ENCODE measurements around the gene SCYGR7.

The SCYGR7 gene, protein sequence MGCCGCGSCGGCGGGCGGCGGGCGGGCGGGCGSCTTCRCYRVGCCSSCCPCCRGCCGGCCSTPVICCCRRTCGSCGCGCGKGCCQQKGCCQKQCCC

DNA sequence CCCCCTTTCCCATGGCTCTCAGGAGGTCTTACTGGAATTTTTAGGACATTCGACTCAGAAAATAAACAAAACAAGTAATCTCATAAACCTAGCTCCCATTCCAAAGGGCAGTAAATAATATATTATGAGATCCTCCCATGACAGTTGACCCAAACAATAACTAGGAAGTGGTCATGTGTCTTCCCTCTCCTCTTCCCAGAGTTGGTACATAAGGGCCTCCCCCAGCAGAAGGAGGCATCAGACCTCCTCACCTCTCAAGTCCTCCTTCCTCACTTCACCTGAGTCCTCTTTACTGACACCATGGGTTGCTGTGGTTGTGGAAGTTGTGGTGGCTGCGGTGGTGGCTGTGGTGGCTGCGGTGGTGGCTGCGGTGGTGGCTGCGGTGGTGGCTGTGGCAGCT is at the start of gene SCYGR7:
Gene SCYGR7, plus strand, starts transcription at position 301 of the 400 bp plus-strand sequence. Its CDS starts 0 bp downstream, at position 301.
- TF ChIP-seq ZNF8 (CRISPR knock-in tag; IDR thresholded peaks at IDR 0.05) = no peak
- TF ChIP-seq, protein P1, sequence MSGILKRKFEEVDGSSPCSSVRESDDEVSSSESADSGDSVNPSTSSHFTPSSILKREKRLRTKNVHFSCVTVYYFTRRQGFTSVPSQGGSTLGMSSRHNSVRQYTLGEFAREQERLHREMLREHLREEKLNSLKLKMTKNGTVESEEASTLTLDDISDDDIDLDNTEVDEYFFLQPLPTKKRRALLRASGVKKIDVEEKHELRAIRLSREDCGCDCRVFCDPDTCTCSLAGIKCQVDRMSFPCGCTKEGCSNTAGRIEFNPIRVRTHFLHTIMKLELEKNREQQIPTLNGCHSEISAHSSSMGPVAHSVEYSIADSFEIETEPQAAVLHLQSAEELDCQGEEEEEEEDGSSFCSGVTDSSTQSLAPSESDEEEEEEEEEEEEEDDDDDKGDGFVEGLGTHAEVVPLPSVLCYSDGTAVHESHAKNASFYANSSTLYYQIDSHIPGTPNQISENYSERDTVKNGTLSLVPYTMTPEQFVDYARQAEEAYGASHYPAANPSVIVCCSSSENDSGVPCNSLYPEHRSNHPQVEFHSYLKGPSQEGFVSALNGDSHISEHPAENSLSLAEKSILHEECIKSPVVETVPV (CRISPR knock-in tag; IDR thresholded peaks at IDR 0.05) = no peak
- no peak for TF ChIP-seq ARNTL (CRISPR knock-in tag; IDR thresholded peaks at IDR 0.05; ENCODE audit: borderline replicate concordance, low read depth)
- TF ChIP-seq SNAI2 (CRISPR knock-in tag; IDR thresholded peaks at IDR 0.05) = no peak
- TF ChIP-seq, protein P2, sequence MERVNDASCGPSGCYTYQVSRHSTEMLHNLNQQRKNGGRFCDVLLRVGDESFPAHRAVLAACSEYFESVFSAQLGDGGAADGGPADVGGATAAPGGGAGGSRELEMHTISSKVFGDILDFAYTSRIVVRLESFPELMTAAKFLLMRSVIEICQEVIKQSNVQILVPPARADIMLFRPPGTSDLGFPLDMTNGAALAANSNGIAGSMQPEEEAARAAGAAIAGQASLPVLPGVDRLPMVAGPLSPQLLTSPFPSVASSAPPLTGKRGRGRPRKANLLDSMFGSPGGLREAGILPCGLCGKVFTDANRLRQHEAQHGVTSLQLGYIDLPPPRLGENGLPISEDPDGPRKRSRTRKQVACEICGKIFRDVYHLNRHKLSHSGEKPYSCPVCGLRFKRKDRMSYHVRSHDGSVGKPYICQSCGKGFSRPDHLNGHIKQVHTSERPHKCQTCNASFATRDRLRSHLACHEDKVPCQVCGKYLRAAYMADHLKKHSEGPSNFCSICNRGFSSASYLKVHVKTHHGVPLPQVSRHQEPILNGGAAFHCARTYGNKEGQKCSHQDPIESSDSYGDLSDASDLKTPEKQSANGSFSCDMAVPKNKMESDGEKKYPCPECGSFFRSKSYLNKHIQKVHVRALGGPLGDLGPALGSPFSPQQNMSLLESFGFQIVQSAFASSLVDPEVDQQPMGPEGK (CRISPR knock-in tag; IDR thresholded peaks at IDR 0.05; ENCODE audit: borderline replicate concordance) = no peak
- no peak for TF ChIP-seq PPARA (CRISPR knock-in tag; IDR thresholded peaks at IDR 0.05; ENCODE audit: borderline replicate concordance)
- TF ChIP-seq ESRRG (CRISPR knock-in tag; IDR thresholded peaks at IDR 0.05) = no peak
- no peak for TF ChIP-seq OSR1 (CRISPR knock-in tag; IDR thresholded peaks at IDR 0.05)
- no peak for ATAC-seq

DNA sequence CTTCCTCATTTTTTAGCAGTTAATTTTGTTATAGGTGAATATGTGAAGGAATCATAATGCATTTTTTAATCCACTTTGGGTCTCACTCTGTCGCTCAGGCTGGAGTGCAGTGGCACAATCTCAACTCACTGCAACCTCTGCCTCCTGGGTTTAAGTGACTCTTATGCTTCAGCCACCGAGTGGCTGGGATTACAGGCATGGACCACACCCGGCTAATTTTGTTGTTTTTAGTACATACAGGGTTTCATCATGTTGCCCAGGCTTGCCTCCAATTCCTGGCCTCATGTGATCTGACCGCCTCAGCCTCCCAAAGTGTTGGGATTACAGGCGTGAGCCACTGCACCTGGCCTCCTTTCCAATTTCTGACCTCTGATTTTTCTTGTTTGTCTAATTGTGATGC is 43.9 kb upstream of the SCYGR7 start:
- 0 out of 2 replicates have a peak, but pooled peaks have one; percentile 21 for TF ChIP-seq ZNF70 (CRISPR knock-in tag; IDR thresholded peaks at IDR 0.05)
- TF ChIP-seq ZFP30 (CRISPR knock-in tag; IDR thresholded peaks at IDR 0.05) = no peak
- ATAC-seq = no peak

DNA sequence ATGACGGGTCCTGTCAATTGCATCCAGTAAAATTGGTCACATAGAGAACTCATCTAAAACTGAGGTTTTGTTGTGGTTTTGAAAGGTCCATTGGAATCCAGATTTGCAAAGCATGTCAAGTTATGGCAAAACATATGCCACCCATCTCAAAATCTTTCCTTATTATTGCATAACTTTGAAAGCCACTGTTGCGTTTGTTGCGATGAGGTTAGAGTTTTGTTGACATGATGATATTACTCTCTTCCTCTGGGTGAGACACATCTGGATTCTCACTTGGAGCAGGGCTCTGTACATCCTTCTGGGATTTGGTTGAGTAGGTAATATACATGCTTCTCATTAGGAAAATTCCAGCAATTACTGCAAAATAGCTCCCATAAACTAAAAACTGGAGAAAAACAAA is 40.9 kb upstream of the SCYGR7 start:
- TF ChIP-seq TCF4 (CRISPR knock-in tag; IDR thresholded peaks at IDR 0.05; ENCODE audit: borderline replicate concordance) = no peak
- TF ChIP-seq, protein P1 (CRISPR knock-in tag; IDR thresholded peaks at IDR 0.05) = no peak
- TF ChIP-seq ZNF565 (CRISPR knock-in tag; conservative IDR thresholded peaks at IDR 0.05; ENCODE audit: low read depth) = no peak
- TF ChIP-seq PPARA (CRISPR knock-in tag; IDR thresholded peaks at IDR 0.05; ENCODE audit: borderline replicate concordance) = no peak
- no peak for TF ChIP-seq ZC3H10 (CRISPR knock-in tag; IDR thresholded peaks at IDR 0.05)
- no peak for TF ChIP-seq ZNF8 (CRISPR knock-in tag; IDR thresholded peaks at IDR 0.05)
- TF ChIP-seq, protein P2 (CRISPR knock-in tag; IDR thresholded peaks at IDR 0.05; ENCODE audit: borderline replicate concordance) = no peak
- TF ChIP-seq ZFP3 (CRISPR knock-in tag; IDR thresholded peaks at IDR 0.05) = no peak
- TF ChIP-seq, protein P3, sequence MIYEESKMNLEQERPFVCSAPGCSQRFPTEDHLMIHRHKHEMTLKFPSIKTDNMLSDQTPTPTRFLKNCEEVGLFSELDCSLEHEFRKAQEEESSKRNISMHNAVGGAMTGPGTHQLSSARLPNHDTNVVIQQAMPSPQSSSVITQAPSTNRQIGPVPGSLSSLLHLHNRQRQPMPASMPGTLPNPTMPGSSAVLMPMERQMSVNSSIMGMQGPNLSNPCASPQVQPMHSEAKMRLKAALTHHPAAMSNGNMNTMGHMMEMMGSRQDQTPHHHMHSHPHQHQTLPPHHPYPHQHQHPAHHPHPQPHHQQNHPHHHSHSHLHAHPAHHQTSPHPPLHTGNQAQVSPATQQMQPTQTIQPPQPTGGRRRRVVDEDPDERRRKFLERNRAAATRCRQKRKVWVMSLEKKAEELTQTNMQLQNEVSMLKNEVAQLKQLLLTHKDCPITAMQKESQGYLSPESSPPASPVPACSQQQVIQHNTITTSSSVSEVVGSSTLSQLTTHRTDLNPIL (CRISPR knock-in tag; IDR thresholded peaks at IDR 0.05; ENCODE audit: low read depth) = no peak
- no peak for TF ChIP-seq CSDC2 (CRISPR knock-in tag; IDR thresholded peaks at IDR 0.05)
- no peak for TF ChIP-seq ISL1 (CRISPR knock-in tag; IDR thresholded peaks at IDR 0.05)
- no peak for TF ChIP-seq RARB (CRISPR knock-in tag; IDR thresholded peaks at IDR 0.05)
- TF ChIP-seq SNAI2 (CRISPR knock-in tag; IDR thresholded peaks at IDR 0.05) = no peak
- no peak for TF ChIP-seq BACH2 (CRISPR knock-in tag; IDR thresholded peaks at IDR 0.05; ENCODE audit: borderline replicate concordance)
- no peak for TF ChIP-seq ZFP30 (CRISPR knock-in tag; IDR thresholded peaks at IDR 0.05)
- TF ChIP-seq, protein P4, sequence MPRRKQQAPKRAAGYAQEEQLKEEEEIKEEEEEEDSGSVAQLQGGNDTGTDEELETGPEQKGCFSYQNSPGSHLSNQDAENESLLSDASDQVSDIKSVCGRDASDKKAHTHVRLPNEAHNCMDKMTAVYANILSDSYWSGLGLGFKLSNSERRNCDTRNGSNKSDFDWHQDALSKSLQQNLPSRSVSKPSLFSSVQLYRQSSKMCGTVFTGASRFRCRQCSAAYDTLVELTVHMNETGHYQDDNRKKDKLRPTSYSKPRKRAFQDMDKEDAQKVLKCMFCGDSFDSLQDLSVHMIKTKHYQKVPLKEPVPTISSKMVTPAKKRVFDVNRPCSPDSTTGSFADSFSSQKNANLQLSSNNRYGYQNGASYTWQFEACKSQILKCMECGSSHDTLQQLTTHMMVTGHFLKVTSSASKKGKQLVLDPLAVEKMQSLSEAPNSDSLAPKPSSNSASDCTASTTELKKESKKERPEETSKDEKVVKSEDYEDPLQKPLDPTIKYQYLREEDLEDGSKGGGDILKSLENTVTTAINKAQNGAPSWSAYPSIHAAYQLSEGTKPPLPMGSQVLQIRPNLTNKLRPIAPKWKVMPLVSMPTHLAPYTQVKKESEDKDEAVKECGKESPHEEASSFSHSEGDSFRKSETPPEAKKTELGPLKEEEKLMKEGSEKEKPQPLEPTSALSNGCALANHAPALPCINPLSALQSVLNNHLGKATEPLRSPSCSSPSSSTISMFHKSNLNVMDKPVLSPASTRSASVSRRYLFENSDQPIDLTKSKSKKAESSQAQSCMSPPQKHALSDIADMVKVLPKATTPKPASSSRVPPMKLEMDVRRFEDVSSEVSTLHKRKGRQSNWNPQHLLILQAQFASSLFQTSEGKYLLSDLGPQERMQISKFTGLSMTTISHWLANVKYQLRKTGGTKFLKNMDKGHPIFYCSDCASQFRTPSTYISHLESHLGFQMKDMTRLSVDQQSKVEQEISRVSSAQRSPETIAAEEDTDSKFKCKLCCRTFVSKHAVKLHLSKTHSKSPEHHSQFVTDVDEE (CRISPR knock-in tag; IDR thresholded peaks at IDR 0.05) = no peak
- no peak for ATAC-seq

Measured in SK-N-SH treated with all-trans-retinoic acid at 6 μM for 48 hours (cell line).